Ectodermal cell (in vitro differentiated cells): ENCODE results near the gene FBXO24.

Experiments used
- H3K27ac ChIP-seq: 2 replicates; pipeline ENCODE4 v1.7.0; 2013; ENCODE audit warnings: mild to moderate bottlenecking, low read depth, low read length; ENCODE audit not compliant: insufficient read depth, poor library complexity, severe bottlenecking
- H3K27me3 ChIP-seq: 2 replicates; pipeline ENCODE4 v1.7.0; 2013; ENCODE audit warnings: mild to moderate bottlenecking, low read length; ENCODE audit not compliant: insufficient read depth, control insufficient read depth, poor library complexity, severe bottlenecking
- H3K36me3 ChIP-seq: one replicate; pipeline ENCODE4 v1.7.0; 2013; ENCODE audit warnings: low read length; ENCODE audit not compliant: control insufficient read depth, insufficient read depth
- H3K4me1 ChIP-seq: one replicate; pipeline ENCODE4 v1.7.0; 2013; ENCODE audit warnings: low read length; ENCODE audit not compliant: control insufficient read depth, insufficient read depth
- H3K4me3 ChIP-seq: 2 replicates; pipeline ENCODE4 v1.7.0; 2013; ENCODE audit warnings: low read depth, low read length, control low read depth; ENCODE audit not compliant: insufficient read depth
- H3K9me3 ChIP-seq: 2 replicates; pipeline ENCODE4 v1.7.0; 2013; ENCODE audit warnings: mild to moderate bottlenecking, low read length, moderate library complexity; ENCODE audit not compliant: control insufficient read depth
- WGBS, 2 experiments: methylation state at CpG; one replicate each; pipeline ENCODE4 v1.1.7; 2013; ENCODE audit warnings: missing lambda C conversion rate in 2 of 2; 5-methylcytosine and 5-hydroxymethylcytosine counted together

The FBXO24 gene

GRCh38 chr7:100595188-100595587 lies 9.1 kb downstream of the FBXO24 start:
- no peak overlapping the region for H3K4me3 ChIP-seq
- no peaks in the 10 kb centered on the region for H3K9me3 ChIP-seq
- no peaks in the 10 kb centered on the region for H3K27me3 ChIP-seq
- 94 to 95% methylated on average over 7 of the region's 7 CpGs for WGBS, 2 experiments
- H3K4me1 ChIP-seq = peaks cover 5% of the 10 kb centered on the region
- H3K36me3 ChIP-seq = no peaks in the 10 kb centered on the region
- H3K27ac ChIP-seq = no peak overlapping the region

- Histone ChIP-seq H3K27me3 (no peaks in the 10 kb centered on the region), H3K4me1 (peaks cover 31% of the 10 kb centered on the region), H3K9me3 (no peaks in the 10 kb centered on the region), H3K36me3 (no peaks in the 10 kb centered on the region), H3K4me3 (no peak overlapping the region), H3K27ac (no peak overlapping the region)
- 92 to 93% methylated on average over 4 of the region's 4 CpGs for WGBS, 2 experiments
Observed at GRCh38 chr7:100598425-100598824, 12.3 kb downstream of the FBXO24 start.

GRCh38 chr7:100599911-100600729 lies 14.0 kb downstream of the FBXO24 start:
- Histone ChIP-seq H3K4me1 (peaks cover 42% of the 10 kb centered on the region), H3K27ac (no peak overlapping the region), H3K36me3 (no peaks in the 10 kb centered on the region), H3K27me3 (peaks cover 10% of the 10 kb centered on the region), H3K4me3 (no peak overlapping the region), H3K9me3 (no peaks in the 10 kb centered on the region)
- WGBS, 2 experiments = 79 to 85% methylated on average over 18 of the region's 18 CpGs

- H3K9me3 ChIP-seq = no peaks in the 10 kb centered on the region
- H3K4me3 ChIP-seq = no peak overlapping the region
- peaks cover 16% of the 10 kb centered on the region for H3K27me3 ChIP-seq
- no peak overlapping the region for H3K27ac ChIP-seq
- H3K4me1 ChIP-seq = peaks cover 47% of the 10 kb centered on the region
- H3K36me3 ChIP-seq = no peaks in the 10 kb centered on the region
- WGBS, 2 experiments = 84 to 86% methylated on average over 9 of the region's 9 CpGs
Observed at GRCh38 chr7:100600730-100601038, 14.6 kb downstream of the FBXO24 start.

- peak overlapping the region; percentile 79 for H3K27ac ChIP-seq
- H3K27me3 ChIP-seq = peaks cover 26% of the 10 kb centered on the region
- H3K4me3 ChIP-seq = peak overlapping the region; percentile 59
- 12 to 22% methylated on average over 16 to 21 of the region's 21 CpGs for WGBS, 2 experiments
- no peaks in the 10 kb centered on the region for H3K36me3 ChIP-seq
- peaks cover 47% of the 10 kb centered on the region for H3K4me1 ChIP-seq
- no peaks in the 10 kb centered on the region for H3K9me3 ChIP-seq
Observed at GRCh38 chr7:100602889-100603725, 17.0 kb downstream of the FBXO24 start.

- Histone ChIP-seq H3K27me3 (peaks cover 26% of the 10 kb centered on the region), H3K27ac (peak overlapping the region; percentile 79), H3K4me3 (peak overlapping the region; percentile 59), H3K4me1 (peaks cover 47% of the 10 kb centered on the region), H3K9me3 (no peaks in the 10 kb centered on the region), H3K36me3 (no peaks in the 10 kb centered on the region)
- WGBS, 2 experiments = 5 to 8% methylated on average over 10 of the region's 10 CpGs
Observed at GRCh38 chr7:100603726-100604027, 17.5 kb downstream of the FBXO24 start.

- 1% methylated on average over 62 to 64 of the region's 70 CpGs for WGBS, 2 experiments
- H3K27me3 ChIP-seq = peaks cover 26% of the 10 kb centered on the region
- H3K4me1 ChIP-seq = peaks cover 47% of the 10 kb centered on the region
- no peaks in the 10 kb centered on the region for H3K36me3 ChIP-seq
- H3K4me3 ChIP-seq = peak overlapping the region; percentile 59
- peak overlapping the region; percentile 79 for H3K27ac ChIP-seq
- H3K9me3 ChIP-seq = no peaks in the 10 kb centered on the region
Observed at GRCh38 chr7:100604028-100604975, 18.2 kb downstream of the FBXO24 start.

- Histone ChIP-seq H3K4me3 (peak overlapping the region; percentile 59), H3K36me3 (no peaks in the 10 kb centered on the region), H3K9me3 (no peaks in the 10 kb centered on the region), H3K4me1 (peaks cover 43% of the 10 kb centered on the region), H3K27me3 (peaks cover 26% of the 10 kb centered on the region), H3K27ac (no peak overlapping the region)
- 2% methylated on average over 68 of the region's 68 CpGs for WGBS, 2 experiments
Observed at GRCh38 chr7:100604976-100605911, 19.1 kb downstream of the FBXO24 start.

- Histone ChIP-seq H3K4me1 (peaks cover 34% of the 10 kb centered on the region), H3K27ac (no peak overlapping the region), H3K27me3 (peaks cover 26% of the 10 kb centered on the region), H3K4me3 (no peak overlapping the region), H3K9me3 (no peaks in the 10 kb centered on the region), H3K36me3 (no peaks in the 10 kb centered on the region)
- WGBS, 2 experiments = 88% methylated on average over 12 of the region's 12 CpGs
Observed at GRCh38 chr7:100606313-100606712, 20.2 kb downstream of the FBXO24 start.
